WTC11 (cell line): ENCODE data around the gene FAM110A. TPM values are rescaled to one million over a fixed set of nuclear protein-coding genes. Genes with fewer than 3 reads are reported as not detected.
A peak's percentile ranks its signal among the peaks of the same experiment; 100 is the strongest.

Experiments used
- ATAC-seq: fragments of 200-7000 bp; cut with Tn5 transposase; 2 replicates; pipeline ENCODE4 v1.10.0; 2021; ENCODE audit warnings: mild to moderate bottlenecking, moderate library complexity
- CTCF ChIA-PET: fragments of 300-600 bp; sonication (Branson Sonifier 250); formaldehyde crosslinking; loops from one replicate; lab custom pipeline; 2021; ENCODE audit warnings: antibody characterized with exemption; lab: Charles Lee
- POLR2A ChIA-PET: fragments of 350-600 bp; sonication (Branson Sonifier 250); formaldehyde crosslinking; loops from one replicate; lab custom pipeline; 2021; ENCODE audit warnings: antibody characterized with exemption; lab: Charles Lee
- DNase-seq: peaks from one replicate; pipeline ENCODE4 v3.0.0; 2021; ENCODE audit warnings: low spot score
- H3K27ac Mint-ChIP-seq: 2 replicates; pipeline ENCODE4 v1.8.0; 2021; ENCODE audit warnings: mixed read lengths
- H3K27me3 Mint-ChIP-seq: 2 replicates; pipeline ENCODE4 v1.8.0; 2021; ENCODE audit warnings: low read depth, mild to moderate bottlenecking, moderate library complexity, mixed read lengths
- H3K36me3 Mint-ChIP-seq: 2 replicates; pipeline ENCODE4 v1.8.0; 2021; ENCODE audit warnings: mixed read lengths
- H3K4me1 Mint-ChIP-seq: 2 replicates; pipeline ENCODE4 v1.8.0; 2022; ENCODE audit warnings: mixed read lengths
- H3K4me3 Mint-ChIP-seq: 2 replicates; pipeline ENCODE4 v1.8.0; 2021; ENCODE audit warnings: mild to moderate bottlenecking, moderate library complexity, mixed read lengths
- H3K9me3 Mint-ChIP-seq: 2 replicates; pipeline ENCODE4 v1.8.0; 2021; ENCODE audit warnings: mixed read lengths
- AFF4 ChIP-seq: sonication (generic); formaldehyde crosslinking; IDR thresholded peaks from 2 replicates; pipeline ENCODE4 v1.8.1; 2023; ENCODE audit warnings: mild to moderate bottlenecking, missing genetic modification reagents, borderline replicate concordance
- CBFB ChIP-seq: sonication (generic); formaldehyde crosslinking; IDR thresholded peaks from 2 replicates; pipeline ENCODE4 v1.8.1; 2022; ENCODE audit warnings: mild to moderate bottlenecking, low read depth, missing genetic modification reagents
- E2F5 ChIP-seq: sonication (generic); formaldehyde crosslinking; IDR thresholded peaks from 2 replicates; pipeline ENCODE4 v1.8.1; 2022; ENCODE audit warnings: mild to moderate bottlenecking, moderate library complexity, missing genetic modification reagents
- ERG ChIP-seq: fragments of 250-450 bp; sonication (Bioruptor Pico); IDR thresholded peaks from 2 replicates; pipeline ENCODE4 v1.8.0; 2021; ENCODE audit warnings: mild to moderate bottlenecking
- FOXK1 ChIP-seq: sonication (generic); formaldehyde crosslinking; IDR thresholded peaks from 2 replicates; pipeline ENCODE4 v1.8.0; 2022; ENCODE audit warnings: mild to moderate bottlenecking, moderate library complexity, missing genetic modification reagents
- GRHL2 ChIP-seq: fragments of 250-450 bp; sonication (Bioruptor Pico); IDR thresholded peaks from 2 replicates; pipeline ENCODE4 v1.8.0; 2022; ENCODE audit warnings: mild to moderate bottlenecking, moderate library complexity; ENCODE audit not compliant: insufficient replicate concordance, severe bottlenecking
- GTF2I ChIP-seq: fragments of 250-450 bp; sonication (Bioruptor Pico); conservative IDR thresholded peaks from 2 replicates; pipeline ENCODE4 v1.4.0; 2021; ENCODE audit warnings: mild to moderate bottlenecking
- JUN ChIP-seq: sonication (generic); formaldehyde crosslinking; IDR thresholded peaks from 2 replicates; pipeline ENCODE4 v1.8.0; 2023; ENCODE audit warnings: mild to moderate bottlenecking, missing genetic modification reagents
- KAT7 ChIP-seq: sonication (generic); formaldehyde crosslinking; IDR thresholded peaks from 2 replicates; pipeline ENCODE4 v1.8.1; 2023; ENCODE audit warnings: missing genetic modification reagents, mild to moderate bottlenecking, borderline replicate concordance
- PRDM15 ChIP-seq: sonication (generic); formaldehyde crosslinking; IDR thresholded peaks from 2 replicates; pipeline ENCODE4 v1.8.0; 2022; ENCODE audit warnings: missing genetic modification reagents
- STAT6 ChIP-seq: sonication (generic); formaldehyde crosslinking; conservative IDR thresholded peaks from 2 replicates; pipeline ENCODE4 v1.8.1; 2023; ENCODE audit warnings: mild to moderate bottlenecking, low read depth, missing genetic modification reagents, moderate library complexity
- TEAD4 ChIP-seq: sonication (generic); formaldehyde crosslinking; IDR thresholded peaks from 2 replicates; pipeline ENCODE4 v1.8.0; 2022; ENCODE audit warnings: mild to moderate bottlenecking, missing genetic modification reagents
- ZMAT4 ChIP-seq: fragments of 250-450 bp; sonication (Bioruptor Pico); IDR thresholded peaks from 2 replicates; pipeline ENCODE4 v1.9.0; 2021; ENCODE audit warnings: mild to moderate bottlenecking
- total RNA-seq: library from RNA; stranded (reverse); gene quantifications from 3 replicates; pipeline ENCODE4 v1.2.3, GENCODE V29; 2021

FAM110A gene
- total RNA-seq, 1 experiment from 2014 or later = 18.8 TPM

- no peak for TF ChIP-seq ERG (CRISPR knock-in tag)
These were observed 11.8 kb downstream of the FAM110A start (continued) for GRCh38 chr20:845226-845868.

- ATAC-seq = no peak
- TF ChIP-seq GTF2I (CRISPR knock-in tag) (no peak), CBFB (CRISPR knock-in tag) (no peak), STAT6 (CRISPR knock-in tag) (no peak), KAT7 (no peak), E2F5 (no peak), TEAD4 (CRISPR knock-in tag) (no peak), FOXK1 (no peak), AFF4 (no peak), JUN (CRISPR knock-in tag) (no peak)
- TF ChIP-seq, all 79 proteins: peak for 0
- no peak for DNase-seq
- Mint-ChIP-seq H3K4me3 (peak overlapping the region; percentile 55), H3K27ac (no peak overlapping the region; the same call in 1 of the 2 replicates), H3K36me3 (no peaks in the 10 kb centered on the region; the same call in 1 of the 2 replicates), H3K27me3 (peaks cover 12% of the 10 kb centered on the region), H3K9me3 (no peaks in the 10 kb centered on the region), H3K4me1 (peaks cover 38% of the 10 kb centered on the region)
- ChIA-PET POLR2A (interaction anchor here (0.8 kb wide), 1 partner anchor 16 kb away, joined by 3 read pairs; no protein-coding TSS in a partner anchor), CTCF (interaction anchor here (0.7 to 2.0 kb wide), 5 partner anchors 13 to 113 kb away, joined by 3 to 10 read pairs (median 5); partner anchors contain the start of gene FAM110A)
These were observed 12.7 kb downstream of the FAM110A start for GRCh38 chr20:845941-846893.

GRCh38 chr20:846894-847278 lies 13.4 kb downstream of the FAM110A start:
- H3K36me3 Mint-ChIP-seq = no peaks in the 10 kb centered on the region; the same call in 1 of the 2 replicates
- no peak overlapping the region for H3K4me3 Mint-ChIP-seq
- no peaks in the 10 kb centered on the region for H3K9me3 Mint-ChIP-seq
- POLR2A ChIA-PET = interaction anchor here (0.8 kb wide), 1 partner anchor 15 kb away, joined by 3 read pairs; no protein-coding TSS in a partner anchor
- peaks cover 38% of the 10 kb centered on the region for H3K4me1 Mint-ChIP-seq
- ATAC-seq = no peak
- no peak for DNase-seq
- no peak overlapping the region for H3K27ac Mint-ChIP-seq
- CTCF ChIA-PET = interaction anchor here (0.7 to 1.5 kb wide), 7 partner anchors 13 to 112 kb away, joined by 3 to 5 read pairs (median 4); partner anchors contain the start of gene FAM110A
- H3K27me3 Mint-ChIP-seq = peaks cover 10% of the 10 kb centered on the region
- TF ChIP-seq ERG (CRISPR knock-in tag) (no peak), CBFB (CRISPR knock-in tag) (no peak), GRHL2 (CRISPR knock-in tag) (no peak), PRDM15 (CRISPR knock-in tag) (no peak), ZMAT4 (CRISPR knock-in tag) (no peak)
